NT2/D1 (cell line): ENCODE measurements around the gene ANK2.

Source experiments
- SUZ12 ChIP-seq: IDR thresholded peaks from 2 replicates; pipeline ENCODE4 v1.6.1; 2011; ENCODE audit not compliant: insufficient read length, insufficient read depth; ENCODE audit errors: extremely low read depth
- ZNF274 ChIP-seq: IDR thresholded peaks from 2 replicates; pipeline ENCODE4 v1.6.1; 2011; ENCODE audit warnings: mild to moderate bottlenecking, low read depth, low read length

DNA sequence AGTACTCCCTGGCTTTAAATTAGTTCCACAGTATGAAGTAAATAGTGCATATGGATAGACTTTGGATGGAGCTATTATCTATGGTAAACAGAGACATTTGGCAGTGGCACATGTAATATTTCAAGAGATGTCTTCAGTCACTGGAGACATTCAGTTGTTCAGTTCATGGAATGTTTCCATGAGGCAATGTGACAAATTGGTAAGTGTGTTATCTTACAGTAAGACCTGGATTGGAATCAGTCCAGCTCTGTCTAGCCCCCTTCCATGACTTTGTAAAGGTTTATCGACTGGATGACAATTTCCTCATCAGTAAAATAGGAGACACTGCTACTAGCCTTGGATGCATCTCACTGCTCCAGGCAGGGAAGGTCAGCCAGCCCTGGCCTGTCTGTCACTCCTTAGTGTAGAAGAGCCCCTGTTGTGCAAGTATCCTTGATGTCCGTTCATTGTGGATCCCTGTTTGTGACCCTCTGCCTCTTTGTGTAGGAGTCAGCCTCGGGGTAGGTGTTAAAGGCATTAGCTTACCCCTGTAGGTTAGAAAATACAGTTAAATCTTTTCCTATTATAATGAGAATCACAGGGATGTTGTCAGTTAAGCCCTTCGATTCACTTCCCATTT lies 335.9 kb downstream of the ANK2 start:
- no peak for TF ChIP-seq SUZ12
- no peak for TF ChIP-seq ZNF274
